Measurements from ENCODE around the gene GSTP1. TPM values are rescaled to one million over a fixed set of nuclear protein-coding genes. Genes with fewer than 3 reads are reported as not detected.
"Not testable (repeated sequence)": the region's sequence is repeated elsewhere in the genome, so short reads cannot be mapped to it uniquely, and the experiment has no call there.

GSTP1 gene
- total RNA-seq, 1 donor from 2014 or later = 329 TPM

DNA sequence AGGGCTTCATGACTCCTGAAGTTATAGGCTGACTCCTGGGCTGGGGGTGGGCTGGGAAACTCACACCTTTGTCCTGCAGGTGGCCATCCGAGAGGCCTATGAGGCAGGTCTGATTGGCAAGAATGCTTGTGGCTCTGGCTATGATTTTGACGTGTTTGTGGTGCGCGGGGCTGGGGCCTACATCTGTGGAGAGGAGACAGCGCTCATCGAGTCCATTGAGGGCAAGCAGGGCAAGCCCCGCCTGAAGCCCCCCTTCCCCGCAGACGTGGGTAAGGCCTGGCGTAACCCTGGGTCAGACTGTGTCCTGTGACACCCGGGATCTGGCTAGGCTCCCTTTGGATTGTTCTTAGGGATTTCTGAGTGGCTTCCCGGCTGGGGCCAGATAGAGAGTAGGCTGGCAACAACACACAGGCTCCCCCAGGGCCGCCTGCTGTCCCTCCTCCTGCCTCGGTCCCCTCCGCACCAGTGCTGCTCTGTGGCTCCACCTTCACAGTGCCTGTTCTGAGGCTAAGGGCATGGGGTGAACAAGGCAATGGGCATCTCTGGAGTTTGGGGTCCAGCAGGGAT is 26.8 kb downstream of the GSTP1 start:
- intact Hi-C loops (cut with DNase I) = no loop called here
- DNase-seq (ENCODE audit: low spot score) (peak; percentile 50), ATAC-seq (no peak)

- intact Hi-C loops (cut with DNase I) = no loop called here
- peak; percentile 49 for DNase-seq (ENCODE audit: low spot score)
- no peak for ATAC-seq
These were observed 27.6 kb downstream of the GSTP1 start for GRCh38 chr11:67611165-67611564.

DNA sequence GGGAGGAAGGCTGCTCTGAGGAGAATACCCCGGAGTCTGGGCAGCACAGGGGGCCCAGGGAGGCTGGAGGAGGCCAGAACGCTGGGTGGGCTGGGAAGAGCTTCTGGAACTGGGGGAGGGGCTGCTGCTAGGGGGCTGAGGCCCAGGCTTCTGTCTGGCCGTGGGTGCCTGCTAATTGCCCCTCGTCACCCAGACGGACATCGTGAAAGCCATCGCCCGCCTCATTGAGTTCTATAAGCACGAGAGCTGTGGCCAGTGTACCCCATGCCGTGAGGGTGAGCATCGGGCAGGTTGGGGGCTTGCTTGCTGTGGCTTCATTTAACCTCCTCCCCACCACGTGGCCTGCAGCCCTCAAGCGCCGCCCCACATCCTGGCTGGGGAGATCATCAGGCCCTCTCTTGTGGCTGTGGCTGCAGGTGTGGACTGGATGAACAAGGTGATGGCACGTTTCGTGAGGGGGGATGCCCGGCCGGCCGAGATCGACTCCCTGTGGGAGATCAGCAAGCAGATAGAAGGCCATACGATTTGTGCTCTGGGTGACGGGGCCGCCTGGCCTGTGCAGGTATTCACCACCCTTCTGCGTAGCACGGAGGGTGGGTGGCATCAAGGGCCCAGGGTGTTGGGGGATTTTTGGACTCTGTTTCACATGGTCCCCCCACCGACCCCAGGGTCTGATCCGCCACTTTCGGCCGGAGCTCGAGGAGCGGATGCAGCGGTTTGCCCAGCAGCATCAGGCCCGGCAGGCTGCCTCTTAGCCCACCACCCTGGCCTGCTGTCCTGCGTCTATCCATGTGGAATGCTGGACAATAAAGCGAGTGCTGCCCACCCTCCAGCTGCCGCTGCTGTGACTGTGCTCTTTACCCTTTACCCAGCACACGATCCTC is 28.3 kb downstream of the GSTP1 start:
- DNase-seq (ENCODE audit: low spot score) = peak; percentile 39
- no peak for ATAC-seq
- intact Hi-C loops (cut with DNase I) = no loop called here

- intact Hi-C loops (cut with DNase I) = no loop called here
- DNase-seq (ENCODE audit: low spot score) = no peak
- ATAC-seq = no peak
These were observed 29.1 kb downstream of the GSTP1 start for GRCh38 chr11:67612751-67613150.

- ATAC-seq = peak; percentile 25
- intact Hi-C loops (cut with DNase I) = no loop called here
These were observed 29.8 kb downstream of the GSTP1 start for GRCh38 chr11:67613313-67613959.

GRCh38 chr11:67613960-67614715 is 30.5 kb downstream of the GSTP1 start:
- intact Hi-C loops (cut with DNase I) = no loop called here
- DNase-seq (ENCODE audit: low spot score) (peak; percentile 77), ATAC-seq (peak; percentile 64)

More at GRCh38 chr11:67613313-67613959, 29.8 kb downstream of the GSTP1 start:
- DNase-seq (ENCODE audit: low spot score) = no peak

DNA sequence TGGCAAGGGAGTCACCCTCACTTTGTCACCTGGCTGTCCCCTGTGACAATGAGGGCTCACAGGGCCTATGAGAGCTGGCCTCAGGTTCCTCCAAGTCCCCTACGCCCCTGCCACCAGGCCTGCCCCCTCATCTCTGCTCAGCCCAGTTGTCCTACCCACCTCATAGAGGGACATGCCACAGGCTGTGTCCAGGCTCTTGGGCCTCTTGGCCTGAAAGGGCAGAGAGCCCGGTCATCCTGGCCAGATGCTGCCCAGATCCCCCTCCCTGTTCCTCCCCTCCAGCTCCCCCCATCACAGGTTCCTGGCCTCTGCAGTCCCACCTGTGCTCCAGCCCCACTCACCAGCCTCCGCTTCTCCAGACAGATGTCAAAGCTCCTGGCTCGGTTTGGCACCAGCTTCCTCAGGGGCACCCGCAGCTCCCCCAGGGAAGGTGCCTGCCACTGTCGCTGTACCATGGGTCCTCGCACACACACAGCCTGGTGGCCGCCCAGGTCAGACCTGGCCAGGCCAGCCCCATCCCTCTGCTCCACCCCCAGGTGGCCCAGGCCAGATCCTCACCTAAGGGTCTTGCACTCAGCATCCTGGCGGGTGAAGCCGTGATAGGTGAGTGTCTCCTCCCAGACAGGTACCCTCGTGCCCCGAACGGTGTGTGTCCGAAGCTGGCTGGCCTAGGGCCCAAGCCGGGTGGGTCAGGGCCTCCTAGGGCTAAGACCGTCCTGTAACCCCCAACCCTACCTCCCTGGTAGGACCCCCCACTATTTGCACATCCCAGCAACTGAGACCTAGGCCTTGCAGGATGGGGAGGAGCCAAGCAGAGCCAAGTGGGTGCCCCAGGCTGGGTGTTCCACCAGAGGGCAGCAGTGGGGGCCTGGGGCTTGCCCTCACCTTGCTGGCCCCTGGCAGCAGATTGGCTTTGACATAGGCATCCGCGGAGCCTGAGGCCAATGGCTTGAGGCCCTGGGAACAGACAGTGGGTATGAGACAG is 31.4 kb downstream of the GSTP1 start:
- intact Hi-C loops (cut with DNase I) = no loop called here
- DNase-seq (ENCODE audit: low spot score) = peak; percentile 64
- ATAC-seq = peak; percentile 4

GRCh38 chr11:67615728-67616430 is 32.3 kb downstream of the GSTP1 start:
- intact Hi-C loops (cut with DNase I) = no loop called here
- no peak for DNase-seq (ENCODE audit: low spot score)
- no peak for ATAC-seq

DNA sequence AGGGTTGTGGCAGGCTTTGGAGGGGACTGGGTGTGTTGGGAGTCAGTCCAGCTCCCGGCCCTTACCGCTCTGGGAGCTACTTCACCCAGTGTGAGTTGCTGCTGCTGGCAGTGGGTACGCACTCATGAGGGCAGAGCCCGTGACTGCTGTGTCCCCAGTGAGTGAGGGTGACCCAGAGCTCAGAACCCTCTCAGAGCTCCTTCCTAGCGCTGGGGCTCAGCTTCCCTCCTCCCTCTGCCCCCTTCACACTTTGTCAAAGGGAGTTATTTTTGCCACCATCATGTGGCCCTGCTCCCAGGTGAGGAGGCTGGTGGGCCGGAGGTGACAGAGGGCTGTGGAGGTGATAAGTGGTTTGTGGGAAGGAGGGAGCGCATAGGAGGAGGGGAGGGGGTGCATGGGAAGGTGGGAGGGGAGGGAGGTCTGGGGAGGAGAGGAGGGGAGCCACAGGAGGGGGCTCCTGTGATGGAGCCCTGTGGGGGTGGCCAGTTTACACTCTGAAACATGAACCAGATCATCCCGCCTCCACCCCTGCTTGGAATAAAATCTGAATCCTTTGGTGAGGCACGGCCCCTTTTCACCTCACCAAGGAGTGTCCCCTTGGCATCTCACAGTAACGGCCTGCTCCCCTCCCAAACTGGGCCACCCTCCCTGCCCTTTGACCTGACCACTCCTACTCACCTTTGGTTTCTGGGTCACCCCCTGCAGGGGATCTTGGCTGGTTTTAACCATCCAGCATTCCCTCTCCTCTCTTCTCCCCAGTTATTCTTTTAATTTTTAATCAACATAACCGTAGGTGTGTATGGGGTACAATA is 33.0 kb downstream of the GSTP1 start:
- DNase-seq (ENCODE audit: low spot score) = peak; percentile 51
- intact Hi-C loops (cut with DNase I) = no loop called here
- no peak for ATAC-seq

DNA sequence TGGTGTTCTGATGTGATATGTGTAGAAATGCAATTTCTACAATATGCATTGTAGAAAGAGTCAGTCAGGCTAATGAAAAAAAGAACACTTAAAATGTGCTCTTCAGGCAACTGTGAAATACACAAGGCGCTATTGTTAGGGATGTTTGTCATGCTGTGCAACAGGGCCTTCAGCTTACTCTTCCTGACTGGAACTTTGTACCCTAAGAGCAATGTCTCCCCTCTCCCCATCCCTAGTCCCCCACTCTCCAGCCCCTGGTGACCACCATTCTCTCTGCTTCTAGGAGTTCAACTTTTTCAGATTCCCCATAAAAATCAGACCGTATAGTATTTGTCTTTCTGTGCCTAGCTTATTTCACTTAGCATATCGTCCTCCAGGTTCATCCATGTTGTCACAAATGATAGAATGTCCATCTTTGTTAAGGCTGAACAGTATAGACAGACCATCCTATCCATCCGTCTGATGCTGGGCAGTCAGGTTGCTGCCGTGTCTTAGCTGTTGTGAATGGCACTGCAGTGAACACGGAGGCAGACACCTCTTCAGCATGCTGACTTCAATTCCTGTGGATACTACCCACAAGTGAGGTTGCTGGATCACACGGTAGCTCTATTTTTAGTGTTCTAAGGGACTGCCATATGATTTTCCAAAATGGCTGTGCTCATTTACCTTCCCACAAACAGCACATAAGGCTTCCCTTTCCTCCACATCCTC is 33.8 kb downstream of the GSTP1 start:
- intact Hi-C loops (cut with DNase I) = no loop called here
- ATAC-seq (no peak), DNase-seq (ENCODE audit: low spot score) (no peak)

DNA sequence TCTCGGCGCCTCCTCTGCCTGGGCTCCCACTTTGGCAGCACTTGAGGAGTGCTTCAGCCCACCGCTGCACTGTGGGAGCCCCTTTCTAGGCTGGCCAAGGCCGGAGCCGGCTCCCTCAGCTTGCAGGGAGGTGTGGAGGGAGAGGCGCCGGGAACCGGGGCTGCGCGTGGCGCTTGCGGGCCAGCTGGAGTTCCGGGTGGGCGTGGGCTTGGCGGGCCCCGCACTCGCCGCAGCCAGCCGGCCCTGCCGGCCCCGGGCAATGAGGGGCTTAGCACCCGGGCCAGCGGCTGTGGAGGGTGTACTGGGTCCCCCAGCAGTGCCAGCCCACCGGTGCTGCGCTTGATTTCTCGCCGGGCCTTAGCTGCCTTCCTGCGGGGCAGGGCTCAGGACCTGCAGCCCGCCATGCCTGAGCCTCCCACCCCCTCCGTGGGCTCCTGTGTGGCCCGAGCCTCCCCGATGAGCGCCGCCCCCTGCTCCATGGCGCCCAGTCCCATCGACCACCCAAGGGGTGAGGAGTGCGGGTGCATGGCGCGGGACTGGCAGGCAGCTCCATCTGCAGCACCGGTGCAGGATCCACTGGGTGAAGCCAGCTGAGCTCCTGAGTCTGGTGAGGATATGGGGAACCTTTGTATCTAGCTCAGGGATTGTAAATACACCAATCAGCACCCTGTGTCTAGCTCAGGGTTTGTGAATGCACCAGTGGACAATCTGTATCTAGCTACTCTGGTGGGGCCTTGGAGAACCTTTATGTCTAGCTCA is 35.5 kb downstream of the GSTP1 start:
- intact Hi-C loops (cut with DNase I); ATAC-seq; DNase-seq (ENCODE audit: low spot score): not testable (repeated sequence)

- ATAC-seq; DNase-seq (ENCODE audit: low spot score); intact Hi-C loops (cut with DNase I): not testable (repeated sequence)
These were observed 36.3 kb downstream of the GSTP1 start for GRCh38 chr11:67619683-67620618.

- ATAC-seq; intact Hi-C loops (cut with DNase I); DNase-seq (ENCODE audit: low spot score): not testable (repeated sequence)
These were observed 37.0 kb downstream of the GSTP1 start for GRCh38 chr11:67620621-67621020.

GRCh38 chr11:67621928-67622327 is 38.3 kb downstream of the GSTP1 start:
- ATAC-seq; DNase-seq (ENCODE audit: low spot score); intact Hi-C loops (cut with DNase I): not testable (repeated sequence)
